Hepatocyte (in vitro differentiated cells): Measurements from ENCODE around the gene KRTAP2-2. TPM values are rescaled to one million over a fixed set of nuclear protein-coding genes. Genes with fewer than 3 reads are reported as not detected.
"Not testable (repeated sequence)": the region's sequence is repeated elsewhere in the genome, so short reads cannot be mapped to it uniquely, and the experiment has no call there.

ENCODE experiments used
- DNase-seq: peaks from one replicate; pipeline ENCODE4 v3.0.0-alpha.2; 2016; ENCODE audit warnings: low spot score
- H2AFZ ChIP-seq: fragments of 200-600 bp; sonication (generic); 2 replicates; pipeline ENCODE4 v1.6.0; 2016; ENCODE audit warnings: antibody characterized with exemption, mild to moderate bottlenecking
- H3K27ac ChIP-seq: fragments of 200-600 bp; sonication (generic); 2 replicates; pipeline ENCODE4 v1.5.1; 2016; ENCODE audit warnings: mild to moderate bottlenecking
- H3K27me3 ChIP-seq: fragments of 200-600 bp; sonication (generic); 2 replicates; pipeline ENCODE4 v1.6.1; 2016
- H3K36me3 ChIP-seq: fragments of 200-600 bp; sonication (generic); replicated peaks from 2 replicates; pipeline ENCODE4 v1.5.1; 2016; ENCODE audit warnings: low read depth; ENCODE audit not compliant: insufficient read depth
- H3K4me1 ChIP-seq: fragments of 200-600 bp; sonication (generic); 2 replicates; pipeline ENCODE4 v1.5.1; 2016; ENCODE audit warnings: mild to moderate bottlenecking, moderate library complexity; ENCODE audit not compliant: insufficient read depth
- H3K4me2 ChIP-seq: fragments of 200-600 bp; sonication (generic); 2 replicates; pipeline ENCODE4 v1.6.0; 2016
- H3K4me3 ChIP-seq: fragments of 200-600 bp; sonication (generic); 2 replicates; pipeline ENCODE4 v1.5.1; 2016; ENCODE audit warnings: mild to moderate bottlenecking
- H3K79me2 ChIP-seq: fragments of 200-600 bp; sonication (generic); 2 replicates; pipeline ENCODE4 v1.6.0; 2017; ENCODE audit warnings: mild to moderate bottlenecking
- H3K9me2 ChIP-seq: fragments of 200-600 bp; sonication (generic); replicated peaks from 2 replicates; pipeline ENCODE4 v1.6.0; 2017; ENCODE audit warnings: mild to moderate bottlenecking; ENCODE audit not compliant: insufficient read depth
- H3K9me3 ChIP-seq: fragments of 200-600 bp; sonication (generic); 2 replicates; pipeline ENCODE4 v1.5.1; 2016; ENCODE audit warnings: low read depth, mild to moderate bottlenecking
- H4K20me1 ChIP-seq: fragments of 200-600 bp; sonication (generic); 2 replicates; pipeline ENCODE4 v1.6.0; 2016; ENCODE audit warnings: mild to moderate bottlenecking; ENCODE audit not compliant: insufficient read depth, poor library complexity, severe bottlenecking
- CTCF ChIP-seq: fragments of 200-600 bp; sonication (generic); IDR thresholded peaks from 2 replicates; pipeline ENCODE4 v1.5.1; 2016; ENCODE audit warnings: antibody characterized with exemption, mild to moderate bottlenecking; ENCODE audit not compliant: poor library complexity
- EZH2 ChIP-seq: fragments of 200-600 bp; sonication (generic); IDR thresholded peaks from 2 replicates; pipeline ENCODE4 v1.6.1; 2016; ENCODE audit warnings: antibody characterized with exemption, mild to moderate bottlenecking, borderline replicate concordance
- EZH2phosphoT487 ChIP-seq: fragments of 200-600 bp; sonication (generic); IDR thresholded peaks from one replicate; pipeline ENCODE4 v1.6.1; 2018; ENCODE audit warnings: antibody characterized with exemption, mild to moderate bottlenecking, low read depth, moderate library complexity; ENCODE audit not compliant: unreplicated experiment, severe bottlenecking
- WGBS: methylation state at CpG from one replicate; pipeline ENCODE4 v1.1.6; 2016; ENCODE audit warnings: low lambda C conversion rate; ENCODE audit errors: missing lambda C conversion rate; 5-methylcytosine and 5-hydroxymethylcytosine counted together
- polyA plus RNA-seq: library from polyadenylated mRNA; unstranded; fragments of >200 nt; fragmentation: Nextera tagmentation; extraction: Ambion mirVana; gene quantifications from 2 replicates; pipeline ENCODE4 v1.2.1, GENCODE V29; 2016
- total RNA-seq: library from RNA; depleted of rRNA; stranded (reverse); fragments of >200 nt; gene quantifications from 2 replicates; pipeline ENCODE4 v1.2.3, GENCODE V29; 2014

The KRTAP2-2 gene
- total and polyA plus RNA-seq, 2 experiments from 2014 or later, result not detected

GRCh38 chr17:41061964-41062363 is 6.9 kb upstream of the KRTAP2-2 start:
- no peaks in the 10 kb centered on the region for H3K36me3 ChIP-seq
- WGBS, result 76% methylated on average over 1 of the region's 1 CpG
- H3K27ac ChIP-seq, result peak overlapping the region; percentile 18
- no peak for DNase-seq
- no peaks in the 10 kb centered on the region for H3K27me3 ChIP-seq
- no peak for TF ChIP-seq EZH2phosphoT487
- TF ChIP-seq CTCF, result no peak
- TF ChIP-seq EZH2, result no peak
- H3K4me1 ChIP-seq, result no peaks in the 10 kb centered on the region
- H3K9me3 ChIP-seq, result no peaks in the 10 kb centered on the region
- no peaks in the 10 kb centered on the region for H3K79me2 ChIP-seq
- no peaks in the 10 kb centered on the region for H3K9me2 ChIP-seq
- H4K20me1 ChIP-seq, result no peaks in the 10 kb centered on the region
- no peak overlapping the region for H3K4me3 ChIP-seq
- H2AFZ ChIP-seq, result no peak overlapping the region
- no peak overlapping the region for H3K4me2 ChIP-seq

GRCh38 chr17:41060052-41060604 is 5.1 kb upstream of the KRTAP2-2 start, which contains the start of gene KRTAP2-3:
Gene KRTAP2-3 (minus strand): TSS chr17:41060114. CDS start chr17:41060050, 64 bp downstream.
- no peaks in the 10 kb centered on the region for H3K36me3 ChIP-seq
- H3K27ac ChIP-seq, result no peak within 1 kb of the TSS
- no peaks in the 10 kb centered on the region for H3K4me1 ChIP-seq
- no peaks in the 10 kb centered on the region for H3K27me3 ChIP-seq
- no peak within 1 kb of the TSS for H2AFZ ChIP-seq
- H3K4me2 ChIP-seq, result no peak within 1 kb of the TSS
- no peaks in the 10 kb centered on the region for H3K9me2 ChIP-seq
- 74% methylated on average over 6 of the region's 6 CpGs for WGBS
- no peaks in the 10 kb centered on the region for H4K20me1 ChIP-seq
- H3K79me2 ChIP-seq, result no peaks in the 10 kb centered on the region
- no peak for TF ChIP-seq EZH2
- no peak for TF ChIP-seq EZH2phosphoT487
- no peak for TF ChIP-seq CTCF
- H3K4me3 ChIP-seq, result no peak within 1 kb of the TSS
- no peaks in the 10 kb centered on the region for H3K9me3 ChIP-seq
- no peak for DNase-seq

GRCh38 chr17:41059276-41060051 is 4.4 kb upstream of the KRTAP2-2 start:
- H3K27ac ChIP-seq, H3K4me1 ChIP-seq, H3K9me3 ChIP-seq, H3K79me2 ChIP-seq, H3K4me2 ChIP-seq, H3K36me3 ChIP-seq, H2AFZ ChIP-seq, H4K20me1 ChIP-seq, H3K4me3 ChIP-seq, H3K9me2 ChIP-seq, H3K27me3 ChIP-seq: not testable (repeated sequence)
- WGBS, result 67% methylated on average over 12 of the region's 31 CpGs
- peak; percentile 28 for DNase-seq

- 93% methylated on average over 5 of the region's 5 CpGs for WGBS
- Histone ChIP-seq H3K4me1 (no peaks in the 10 kb centered on the region), H3K79me2 (no peaks in the 10 kb centered on the region), H4K20me1 (no peaks in the 10 kb centered on the region), H2AFZ (no peak overlapping the region), H3K27ac (no peak overlapping the region), H3K4me2 (no peak overlapping the region), H3K9me3 (no peaks in the 10 kb centered on the region), H3K9me2 (no peaks in the 10 kb centered on the region), H3K27me3 (no peaks in the 10 kb centered on the region), H3K36me3 (no peaks in the 10 kb centered on the region), H3K4me3 (no peak overlapping the region)
- no peak for TF ChIP-seq EZH2
- no peak for TF ChIP-seq CTCF
- TF ChIP-seq EZH2phosphoT487, result no peak
- no peak for DNase-seq
Measured at GRCh38 chr17:41058741-41059140, 3.7 kb upstream of the KRTAP2-2 start.
